ENCODE data around the gene GREB1L. TPM values are rescaled to one million over a fixed set of nuclear protein-coding genes. Genes with fewer than 3 reads are reported as not detected.

Gene GREB1L
- 0.12 and 0.23 TPM in 2 replicates for total RNA-seq (ENCODE audit: low replicate concordance)

GRCh38 chr18:21242141-21242779, at the start of gene GREB1L:
Gene GREB1L (plus strand): TSS chr18:21242232. CDS start chr18:21383519, 141,287 bp downstream.

Other genes starting within 250 kb of the GREB1L start
- 9.9 and 29.9 TPM in 2 replicates for gene ROCK1, start 130.4 kb upstream of the GREB1L start, total RNA-seq (ENCODE audit: low replicate concordance)

All from smooth muscle cell of the coronary artery (primary cell).